ENCODE data around the gene CNNM4.

- TF ChIP-seq OVOL2 (CRISPR knock-in tag; IDR thresholded peaks at IDR 0.05; ENCODE audit: borderline replicate concordance) (no peak), CTCF (IDR thresholded peaks at IDR 0.05) (no peak), SMAD4 (CRISPR knock-in tag; IDR thresholded peaks at IDR 0.05) (no peak), NR1H2 (CRISPR knock-in tag; IDR thresholded peaks at IDR 0.05) (no peak), ZBTB21 (CRISPR knock-in tag; IDR thresholded peaks at IDR 0.05; ENCODE audit: borderline replicate concordance) (no peak), ATF2 (CRISPR knock-in tag; IDR thresholded peaks at IDR 0.05; ENCODE audit: borderline replicate concordance, low read depth) (no peak), PREB (CRISPR knock-in tag; IDR thresholded peaks at IDR 0.05; ENCODE audit: borderline replicate concordance) (no peak), NFE2L1 (CRISPR knock-in tag; IDR thresholded peaks at IDR 0.05) (no peak), SP1 (CRISPR knock-in tag; conservative IDR thresholded peaks at IDR 0.05) (no peak)
- TF ChIP-seq, protein P1, sequence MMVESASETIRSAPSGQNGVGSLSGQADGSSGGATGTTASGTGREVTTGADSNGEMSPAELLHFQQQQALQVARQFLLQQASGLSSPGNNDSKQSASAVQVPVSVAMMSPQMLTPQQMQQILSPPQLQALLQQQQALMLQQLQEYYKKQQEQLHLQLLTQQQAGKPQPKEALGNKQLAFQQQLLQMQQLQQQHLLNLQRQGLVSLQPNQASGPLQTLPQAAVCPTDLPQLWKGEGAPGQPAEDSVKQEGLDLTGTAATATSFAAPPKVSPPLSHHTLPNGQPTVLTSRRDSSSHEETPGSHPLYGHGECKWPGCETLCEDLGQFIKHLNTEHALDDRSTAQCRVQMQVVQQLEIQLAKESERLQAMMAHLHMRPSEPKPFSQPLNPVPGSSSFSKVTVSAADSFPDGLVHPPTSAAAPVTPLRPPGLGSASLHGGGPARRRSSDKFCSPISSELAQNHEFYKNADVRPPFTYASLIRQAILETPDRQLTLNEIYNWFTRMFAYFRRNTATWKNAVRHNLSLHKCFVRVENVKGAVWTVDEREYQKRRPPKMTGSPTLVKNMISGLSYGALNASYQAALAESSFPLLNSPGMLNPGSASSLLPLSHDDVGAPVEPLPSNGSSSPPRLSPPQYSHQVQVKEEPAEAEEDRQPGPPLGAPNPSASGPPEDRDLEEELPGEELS (CRISPR knock-in tag; IDR thresholded peaks at IDR 0.05), result no peak
- TF ChIP-seq, protein P2, sequence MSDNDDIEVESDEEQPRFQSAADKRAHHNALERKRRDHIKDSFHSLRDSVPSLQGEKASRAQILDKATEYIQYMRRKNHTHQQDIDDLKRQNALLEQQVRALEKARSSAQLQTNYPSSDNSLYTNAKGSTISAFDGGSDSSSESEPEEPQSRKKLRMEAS (CRISPR knock-in tag; IDR thresholded peaks at IDR 0.05), result no peak
- TF ChIP-seq, protein P3, sequence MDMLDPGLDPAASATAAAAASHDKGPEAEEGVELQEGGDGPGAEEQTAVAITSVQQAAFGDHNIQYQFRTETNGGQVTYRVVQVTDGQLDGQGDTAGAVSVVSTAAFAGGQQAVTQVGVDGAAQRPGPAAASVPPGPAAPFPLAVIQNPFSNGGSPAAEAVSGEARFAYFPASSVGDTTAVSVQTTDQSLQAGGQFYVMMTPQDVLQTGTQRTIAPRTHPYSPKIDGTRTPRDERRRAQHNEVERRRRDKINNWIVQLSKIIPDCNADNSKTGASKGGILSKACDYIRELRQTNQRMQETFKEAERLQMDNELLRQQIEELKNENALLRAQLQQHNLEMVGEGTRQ (CRISPR knock-in tag; IDR thresholded peaks at IDR 0.05), result no peak
These were observed 33.3 kb upstream of the CNNM4 start for GRCh38 chr2:96727431-96727830.

Measured in WTC11 (cell line).